ENCODE measurements around the gene KIFBP. TPM values are rescaled to one million over a fixed set of nuclear protein-coding genes. Genes with fewer than 3 reads are reported as not detected.

KIFBP gene
- total RNA-seq, 1 experiment from 2014 or later: 26.9 TPM

DNA sequence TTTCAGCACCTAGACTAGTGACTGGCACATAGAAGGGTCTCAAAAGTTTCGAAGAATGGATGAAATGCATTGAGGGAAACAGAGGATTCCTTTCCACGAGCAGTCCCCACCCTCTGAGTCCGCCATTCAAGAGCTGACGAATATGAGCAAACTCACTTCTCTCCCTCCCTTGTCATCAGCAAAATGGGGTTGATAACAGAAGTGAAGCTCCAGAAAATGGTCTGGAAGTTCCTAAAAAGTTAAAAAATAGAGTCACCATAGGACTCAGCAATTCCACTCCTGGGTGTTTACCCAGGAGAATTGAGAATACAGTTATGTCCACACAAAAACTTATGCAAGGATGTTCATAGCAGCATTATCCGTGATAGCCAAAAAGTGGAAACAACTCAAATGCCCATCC, 74.3 kb downstream of the KIFBP start (continued):
- TF ChIP-seq, protein P1, sequence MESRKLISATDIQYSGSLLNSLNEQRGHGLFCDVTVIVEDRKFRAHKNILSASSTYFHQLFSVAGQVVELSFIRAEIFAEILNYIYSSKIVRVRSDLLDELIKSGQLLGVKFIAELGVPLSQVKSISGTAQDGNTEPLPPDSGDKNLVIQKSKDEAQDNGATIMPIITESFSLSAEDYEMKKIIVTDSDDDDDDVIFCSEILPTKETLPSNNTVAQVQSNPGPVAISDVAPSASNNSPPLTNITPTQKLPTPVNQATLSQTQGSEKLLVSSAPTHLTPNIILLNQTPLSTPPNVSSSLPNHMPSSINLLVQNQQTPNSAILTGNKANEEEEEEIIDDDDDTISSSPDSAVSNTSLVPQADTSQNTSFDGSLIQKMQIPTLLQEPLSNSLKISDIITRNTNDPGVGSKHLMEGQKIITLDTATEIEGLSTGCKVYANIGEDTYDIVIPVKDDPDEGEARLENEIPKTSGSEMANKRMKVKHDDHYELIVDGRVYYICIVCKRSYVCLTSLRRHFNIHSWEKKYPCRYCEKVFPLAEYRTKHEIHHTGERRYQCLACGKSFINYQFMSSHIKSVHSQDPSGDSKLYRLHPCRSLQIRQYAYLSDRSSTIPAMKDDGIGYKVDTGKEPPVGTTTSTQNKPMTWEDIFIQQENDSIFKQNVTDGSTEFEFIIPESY (IDR thresholded peaks at IDR 0.05; ENCODE audit: extremely low read depth, insufficient replicate concordance, low read length): no peak
- TF ChIP-seq RAD21 (IDR thresholded peaks at IDR 0.05; ENCODE audit: low read depth) (no peak), EZH2phosphoT487 (IDR thresholded peaks at IDR 0.05; ENCODE audit: borderline replicate concordance) (no peak), EGR1 (IDR thresholded peaks at IDR 0.05; ENCODE audit: low read depth) (no peak), JUND (IDR thresholded peaks at IDR 0.05) (no peak), SP1 (IDR thresholded peaks at IDR 0.05; ENCODE audit: low read depth) (no peak), FOSL1 (IDR thresholded peaks at IDR 0.05; ENCODE audit: low read depth) (no peak)
- TF ChIP-seq, protein P2, sequence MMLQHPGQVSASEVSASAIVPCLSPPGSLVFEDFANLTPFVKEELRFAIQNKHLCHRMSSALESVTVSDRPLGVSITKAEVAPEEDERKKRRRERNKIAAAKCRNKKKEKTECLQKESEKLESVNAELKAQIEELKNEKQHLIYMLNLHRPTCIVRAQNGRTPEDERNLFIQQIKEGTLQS (IDR thresholded peaks at IDR 0.05): no peak

DNA sequence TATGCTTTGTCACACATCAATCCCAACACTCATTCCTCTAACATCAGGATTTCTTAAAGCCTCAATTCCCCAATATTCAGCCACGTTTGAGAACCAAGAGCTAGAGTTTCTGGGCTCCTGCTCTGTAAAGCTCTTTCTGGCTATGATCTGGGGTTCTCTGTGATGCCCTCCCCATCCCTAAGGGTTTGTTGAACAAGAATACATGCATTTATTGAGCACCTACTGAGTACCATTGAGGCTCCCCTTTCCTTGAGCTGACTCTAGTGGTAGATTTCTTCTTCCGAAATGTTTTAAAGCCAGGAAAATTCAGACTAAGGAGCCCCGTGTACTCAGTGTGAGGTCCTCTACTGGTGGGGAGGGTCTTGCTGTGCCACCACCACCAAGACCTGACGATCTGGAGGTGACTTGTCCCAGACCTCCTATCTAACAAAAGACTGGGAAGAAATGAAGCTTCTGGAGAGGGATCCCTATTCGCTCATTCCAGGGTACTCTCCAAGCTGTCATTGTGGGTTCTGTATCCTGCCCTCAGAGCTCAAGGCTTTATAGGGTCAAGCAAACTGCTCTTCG, 76.2 kb downstream of the KIFBP start:
- Histone ChIP-seq H3K27ac (ENCODE audit: low read depth, low read length) (no peak overlapping the region), H3K4me1 (ENCODE audit: control insufficient read depth in 1 of 2, insufficient read depth in 2 of 2, low read length in 2 of 2) (peaks cover 0 to 9% of the 10 kb centered on the region in 2 experiments; a peak in 2 of 4 replicates), H3K36me3 (ENCODE audit: control insufficient read depth in 1 of 2, insufficient read depth in 2 of 2, low read length in 2 of 2) (no peaks in the 10 kb centered on the region), H2AFZ (ENCODE audit: low read depth, low read length, poor library complexity, severe bottlenecking) (no peak overlapping the region), H4K20me1 (ENCODE audit: insufficient read depth) (no peaks in the 10 kb centered on the region), H3K79me2 (ENCODE audit: insufficient read depth, low read length) (no peaks in the 10 kb centered on the region), H3K27me3 (ENCODE audit: insufficient read depth, low read length) (no peaks in the 10 kb centered on the region), H3K4me3 (replicated peaks in 1 of 2; ENCODE audit: low read depth in 1 of 2, low read length in 2 of 2) (no peak overlapping the region), H3K9me3 (ENCODE audit: control insufficient read depth in 1 of 2, insufficient read depth in 1 of 2, low read depth in 1 of 2, low read length in 2 of 2) (no peaks in the 10 kb centered on the region), H3K9ac (ENCODE audit: low read length) (no peak overlapping the region), H3K4me2 (ENCODE audit: low read length) (no peak overlapping the region), H3K9me2 (ENCODE audit: insufficient read depth) (no peaks in the 10 kb centered on the region)
- no peak for DNase-seq (ENCODE audit: low read depth, low spot score)
- ATAC-seq: no peak
- BruUV-seq (replicated peaks): no TSS peak
- intact Hi-C loops (cut with micrococcal nuclease): no loop called here
- ChIA-PET RAD21 (ENCODE audit: low non-redundant PET in 1 of 2, low total read pairs in 2 of 2, uncharacterized antibody in 2 of 2, unreplicated experiment in 2 of 2) (no interaction called here), POLR2A (no interaction called here), CTCF (interaction anchor here (0.7 kb wide), 1 partner anchor 497 kb away, joined by 3 read pairs; no protein-coding TSS in a partner anchor)
- no peak for TF ChIP-seq POLR2AphosphoS5 (IDR thresholded peaks at IDR 0.05; ENCODE audit: low read depth, low read length)
- TF ChIP-seq, protein P3, sequence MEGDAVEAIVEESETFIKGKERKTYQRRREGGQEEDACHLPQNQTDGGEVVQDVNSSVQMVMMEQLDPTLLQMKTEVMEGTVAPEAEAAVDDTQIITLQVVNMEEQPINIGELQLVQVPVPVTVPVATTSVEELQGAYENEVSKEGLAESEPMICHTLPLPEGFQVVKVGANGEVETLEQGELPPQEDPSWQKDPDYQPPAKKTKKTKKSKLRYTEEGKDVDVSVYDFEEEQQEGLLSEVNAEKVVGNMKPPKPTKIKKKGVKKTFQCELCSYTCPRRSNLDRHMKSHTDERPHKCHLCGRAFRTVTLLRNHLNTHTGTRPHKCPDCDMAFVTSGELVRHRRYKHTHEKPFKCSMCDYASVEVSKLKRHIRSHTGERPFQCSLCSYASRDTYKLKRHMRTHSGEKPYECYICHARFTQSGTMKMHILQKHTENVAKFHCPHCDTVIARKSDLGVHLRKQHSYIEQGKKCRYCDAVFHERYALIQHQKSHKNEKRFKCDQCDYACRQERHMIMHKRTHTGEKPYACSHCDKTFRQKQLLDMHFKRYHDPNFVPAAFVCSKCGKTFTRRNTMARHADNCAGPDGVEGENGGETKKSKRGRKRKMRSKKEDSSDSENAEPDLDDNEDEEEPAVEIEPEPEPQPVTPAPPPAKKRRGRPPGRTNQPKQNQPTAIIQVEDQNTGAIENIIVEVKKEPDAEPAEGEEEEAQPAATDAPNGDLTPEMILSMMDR (IDR thresholded peaks at IDR 0.05 in 2 of 3, conservative IDR thresholded peaks at IDR 0.05 in 1 of 3; ENCODE audit: borderline replicate concordance in 1 of 3, insufficient read depth in 1 of 3, low read depth in 2 of 3, low read length in 2 of 3): peak in 2 of 3 experiments; percentile 22 to 29; a peak in 1 of 6 replicates
